Measurements from ENCODE around the gene PPFIBP1. TPM values are rescaled to one million over a fixed set of nuclear protein-coding genes. Genes with fewer than 3 reads are reported as not detected.

The PPFIBP1 gene
- total and polyA plus RNA-seq, 2 of the 13 experiments (the other 11 are each of a cell fraction or from before 2014, with no cell fraction given): 16.2 to 21.8 TPM

DNA sequence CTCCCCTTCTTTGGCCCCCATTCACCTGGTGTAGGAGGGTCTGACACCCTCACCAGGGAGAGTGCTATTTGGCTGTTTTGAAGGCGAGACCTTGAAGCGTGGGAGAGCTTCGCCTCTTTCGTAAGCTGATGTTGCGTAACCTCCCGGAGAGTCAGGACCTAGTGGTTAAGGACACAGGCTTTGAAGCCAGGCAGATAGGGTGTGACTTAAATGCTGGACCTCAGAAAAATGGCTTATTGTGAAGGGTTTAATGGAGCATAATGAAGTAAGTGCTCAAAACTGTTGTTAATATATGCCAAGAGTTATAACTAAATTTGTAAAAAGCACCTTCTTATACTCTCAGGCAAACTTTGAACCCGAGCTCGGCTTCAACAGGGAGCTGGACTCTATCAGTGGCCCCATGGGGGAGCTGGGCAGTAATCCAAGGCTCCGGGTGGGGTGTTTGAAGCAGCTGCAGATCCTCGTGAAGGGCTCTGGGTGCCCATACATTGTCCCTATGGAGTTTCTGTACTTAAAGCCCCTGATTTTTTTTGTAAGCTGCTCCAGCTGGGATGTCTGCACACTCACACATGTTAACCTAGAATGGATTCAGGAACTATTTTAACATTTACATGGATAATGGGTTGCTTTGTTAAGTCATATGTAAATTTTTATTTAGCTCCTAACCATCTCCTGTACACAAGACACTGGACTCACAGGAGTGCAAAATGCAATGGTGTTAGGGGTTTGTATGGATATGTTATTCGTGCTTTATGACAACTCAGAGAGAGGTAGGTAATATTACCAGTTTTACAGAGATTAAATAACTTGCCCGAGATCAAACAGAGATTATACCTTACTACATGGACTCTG is 26.0 kb downstream of the PPFIBP1 start (continued):
- no peak for TF ChIP-seq FOXA1 (IDR thresholded peaks at IDR 0.05)
- peak; percentile 42; the same call in 1 of the 2 replicates for TF ChIP-seq FOXA1 (CRISPR knock-in tag; IDR thresholded peaks at IDR 0.05)
- TF ChIP-seq LBX2 (CRISPR knock-in tag; IDR thresholded peaks at IDR 0.05; ENCODE audit: borderline replicate concordance): no peak
- no peak for TF ChIP-seq MTF2 (CRISPR knock-in tag; IDR thresholded peaks at IDR 0.05; ENCODE audit: borderline replicate concordance)
- peak; percentile 76 to 79; a peak in 3 of 4 replicates for TF ChIP-seq HMGXB4 (CRISPR knock-in tag; IDR thresholded peaks at IDR 0.05; ENCODE audit: borderline replicate concordance in 1 of 2, low read depth in 1 of 2)
- TF ChIP-seq RAD51 (IDR thresholded peaks at IDR 0.05; ENCODE audit: borderline replicate concordance): no peak
- TF ChIP-seq ARHGAP35 (CRISPR knock-in tag; IDR thresholded peaks at IDR 0.05; ENCODE audit: borderline replicate concordance): peak; percentile 56; the same call in 1 of the 2 replicates
- TF ChIP-seq ZNF451 (CRISPR knock-in tag; IDR thresholded peaks at IDR 0.05): peak; percentile 59; the same call in 1 of the 2 replicates
- TF ChIP-seq PCBP1 (IDR thresholded peaks at IDR 0.05; ENCODE audit: borderline replicate concordance, low read depth, low read length): no peak
- no peak for TF ChIP-seq ZNF512B (CRISPR knock-in tag; IDR thresholded peaks at IDR 0.05; ENCODE audit: borderline replicate concordance)
- TF ChIP-seq, protein P1, sequence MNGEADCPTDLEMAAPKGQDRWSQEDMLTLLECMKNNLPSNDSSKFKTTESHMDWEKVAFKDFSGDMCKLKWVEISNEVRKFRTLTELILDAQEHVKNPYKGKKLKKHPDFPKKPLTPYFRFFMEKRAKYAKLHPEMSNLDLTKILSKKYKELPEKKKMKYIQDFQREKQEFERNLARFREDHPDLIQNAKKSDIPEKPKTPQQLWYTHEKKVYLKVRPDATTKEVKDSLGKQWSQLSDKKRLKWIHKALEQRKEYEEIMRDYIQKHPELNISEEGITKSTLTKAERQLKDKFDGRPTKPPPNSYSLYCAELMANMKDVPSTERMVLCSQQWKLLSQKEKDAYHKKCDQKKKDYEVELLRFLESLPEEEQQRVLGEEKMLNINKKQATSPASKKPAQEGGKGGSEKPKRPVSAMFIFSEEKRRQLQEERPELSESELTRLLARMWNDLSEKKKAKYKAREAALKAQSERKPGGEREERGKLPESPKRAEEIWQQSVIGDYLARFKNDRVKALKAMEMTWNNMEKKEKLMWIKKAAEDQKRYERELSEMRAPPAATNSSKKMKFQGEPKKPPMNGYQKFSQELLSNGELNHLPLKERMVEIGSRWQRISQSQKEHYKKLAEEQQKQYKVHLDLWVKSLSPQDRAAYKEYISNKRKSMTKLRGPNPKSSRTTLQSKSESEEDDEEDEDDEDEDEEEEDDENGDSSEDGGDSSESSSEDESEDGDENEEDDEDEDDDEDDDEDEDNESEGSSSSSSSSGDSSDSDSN (CRISPR knock-in tag; IDR thresholded peaks at IDR 0.05): peak; percentile 75
- no peak for TF ChIP-seq ZNF274 (CRISPR knock-in tag; IDR thresholded peaks at IDR 0.05)
- TF ChIP-seq SRSF9 (IDR thresholded peaks at IDR 0.05; ENCODE audit: borderline replicate concordance, insufficient read depth, low read depth, low read length, poor library complexity, severe bottlenecking): no peak
- peak; percentile 85 for TF ChIP-seq ZNF564 (CRISPR knock-in tag; IDR thresholded peaks at IDR 0.05)
- TF ChIP-seq HIVEP1 (CRISPR knock-in tag; IDR thresholded peaks at IDR 0.05): peak; percentile 81; the same call in 1 of the 2 replicates
- peak; percentile 82 for TF ChIP-seq ZEB1 (IDR thresholded peaks at IDR 0.05; ENCODE audit: insufficient replicate concordance, low read depth)
